Activated naive CD8-positive, alpha-beta T cell treated with anti-CD3 and anti-CD28 coated beads, Interleukin-2, amount 10 ng/mL, durations not matched to agents 7 days and 5 days (primary cell): Measurements from ENCODE around the gene CPED1. TPM values are rescaled to one million over a fixed set of nuclear protein-coding genes. Genes with fewer than 3 reads are reported as not detected.
"Not testable (repeated sequence)": the region's sequence is repeated elsewhere in the genome, so short reads cannot be mapped to it uniquely, and the experiment has no call there.

Source experiments
- ATAC-seq: fragments of 150-1000 bp; cut with Tn5 transposase; one replicate; pipeline ENCODE4 v1.10.0; 2021; ENCODE audit warnings: low read depth, moderate library complexity
- POLR2A ChIA-PET: fragments of 350-600 bp; sonication (Branson Sonifier 250); formaldehyde crosslinking; loops from one replicate; lab custom pipeline; 2021; ENCODE audit warnings: antibody characterized with exemption; lab: Charles Lee
- DNase-seq: peaks from one replicate; pipeline ENCODE4 v3.0.0; 2021
- H3K27ac Mint-ChIP-seq: one replicate; pipeline ENCODE4 v1.8.0; 2022; ENCODE audit warnings: mild to moderate bottlenecking, mixed read lengths
- H3K27me3 Mint-ChIP-seq: one replicate; pipeline ENCODE4 v1.8.0; 2022; ENCODE audit warnings: mild to moderate bottlenecking, moderate library complexity, mixed read lengths
- H3K36me3 Mint-ChIP-seq: one replicate; pipeline ENCODE4 v1.8.0; 2021; ENCODE audit warnings: mild to moderate bottlenecking, mixed read lengths
- H3K4me1 Mint-ChIP-seq: one replicate; pipeline ENCODE4 v1.8.0; 2021; ENCODE audit warnings: mixed read lengths
- H3K4me3 Mint-ChIP-seq: one replicate; pipeline ENCODE4 v1.8.0; 2022; ENCODE audit warnings: mild to moderate bottlenecking, moderate library complexity, mixed read lengths
- H3K9me3 Mint-ChIP-seq: one replicate; pipeline ENCODE4 v1.8.0; 2021; ENCODE audit warnings: mixed read lengths
- total RNA-seq, 2 experiments: library from RNA; stranded (reverse); gene quantifications; one replicate each; pipeline ENCODE4 v1.2.3, GENCODE V29; 2021

Gene CPED1
- total RNA-seq, 2 experiments from 2014 or later = not detected

- DNase-seq, H3K9me3 Mint-ChIP-seq, H3K27ac Mint-ChIP-seq, H3K36me3 Mint-ChIP-seq, ATAC-seq, H3K4me3 Mint-ChIP-seq, H3K4me1 Mint-ChIP-seq, POLR2A ChIA-PET: not testable (repeated sequence)
- peaks cover 13% of the 10 kb centered on the region for H3K27me3 Mint-ChIP-seq
Observed at GRCh38 chr7:121037329-121037728, 48.8 kb downstream of the CPED1 start.

- H3K9me3 Mint-ChIP-seq = no peaks in the 10 kb centered on the region
- no peak for DNase-seq
- H3K27ac Mint-ChIP-seq = no peak overlapping the region
- no peaks in the 10 kb centered on the region for H3K36me3 Mint-ChIP-seq
- no peak overlapping the region for H3K4me3 Mint-ChIP-seq
- H3K27me3 Mint-ChIP-seq = peaks cover 13% of the 10 kb centered on the region
- POLR2A ChIA-PET = no interaction called here
- ATAC-seq = no peak
- H3K4me1 Mint-ChIP-seq = peaks cover 3% of the 10 kb centered on the region
Observed at GRCh38 chr7:121037957-121038716, 49.6 kb downstream of the CPED1 start.

- no peak overlapping the region for H3K4me3 Mint-ChIP-seq
- no peak overlapping the region for H3K27ac Mint-ChIP-seq
- POLR2A ChIA-PET = no interaction called here
- peaks cover 3% of the 10 kb centered on the region for H3K4me1 Mint-ChIP-seq
- no peak for DNase-seq
- H3K27me3 Mint-ChIP-seq = peaks cover 13% of the 10 kb centered on the region
- no peak for ATAC-seq
- no peaks in the 10 kb centered on the region for H3K9me3 Mint-ChIP-seq
- H3K36me3 Mint-ChIP-seq = no peaks in the 10 kb centered on the region
Observed at GRCh38 chr7:121038717-121039509, 50.4 kb downstream of the CPED1 start.

GRCh38 chr7:121039510-121039822 lies 51.0 kb downstream of the CPED1 start:
- DNase-seq (no peak), ATAC-seq (no peak)
- Mint-ChIP-seq H3K9me3 (no peaks in the 10 kb centered on the region), H3K4me1 (peaks cover 3% of the 10 kb centered on the region), H3K27ac (no peak overlapping the region), H3K36me3 (no peaks in the 10 kb centered on the region), H3K4me3 (no peak overlapping the region), H3K27me3 (peaks cover 13% of the 10 kb centered on the region)
- POLR2A ChIA-PET = no interaction called here

- H3K27ac Mint-ChIP-seq = no peak overlapping the region
- ATAC-seq = no peak
- H3K27me3 Mint-ChIP-seq = peaks cover 13% of the 10 kb centered on the region
- peaks cover 3% of the 10 kb centered on the region for H3K4me1 Mint-ChIP-seq
- POLR2A ChIA-PET = no interaction called here
- DNase-seq = no peak
- no peaks in the 10 kb centered on the region for H3K9me3 Mint-ChIP-seq
- no peak overlapping the region for H3K4me3 Mint-ChIP-seq
- no peaks in the 10 kb centered on the region for H3K36me3 Mint-ChIP-seq
Observed at GRCh38 chr7:121039994-121040393, 51.5 kb downstream of the CPED1 start.

GRCh38 chr7:121041516-121042148 lies 53.1 kb downstream of the CPED1 start:
- no peak overlapping the region for H3K27ac Mint-ChIP-seq
- ATAC-seq (no peak), DNase-seq (no peak)
- no peaks in the 10 kb centered on the region for H3K9me3 Mint-ChIP-seq
- peaks cover 15% of the 10 kb centered on the region for H3K27me3 Mint-ChIP-seq
- H3K4me3 Mint-ChIP-seq = no peak overlapping the region
- no peaks in the 10 kb centered on the region for H3K36me3 Mint-ChIP-seq
- H3K4me1 Mint-ChIP-seq = peaks cover 3% of the 10 kb centered on the region
- POLR2A ChIA-PET = no interaction called here

GRCh38 chr7:121042195-121042594 lies 53.7 kb downstream of the CPED1 start:
- no peak for ATAC-seq
- H3K36me3 Mint-ChIP-seq = no peaks in the 10 kb centered on the region
- H3K4me1 Mint-ChIP-seq = peaks cover 3% of the 10 kb centered on the region
- no peak overlapping the region for H3K4me3 Mint-ChIP-seq
- POLR2A ChIA-PET = no interaction called here
- peaks cover 9% of the 10 kb centered on the region for H3K27me3 Mint-ChIP-seq
- H3K9me3 Mint-ChIP-seq = no peaks in the 10 kb centered on the region
- no peak overlapping the region for H3K27ac Mint-ChIP-seq
- DNase-seq = no peak

GRCh38 chr7:121042899-121043298 lies 54.4 kb downstream of the CPED1 start:
- Mint-ChIP-seq H3K36me3 (no peaks in the 10 kb centered on the region), H3K9me3 (no peaks in the 10 kb centered on the region), H3K4me1 (peaks cover 3% of the 10 kb centered on the region), H3K27me3 (peaks cover 6% of the 10 kb centered on the region), H3K4me3 (no peak overlapping the region), H3K27ac (no peak overlapping the region)
- ATAC-seq = no peak
- DNase-seq = no peak
- POLR2A ChIA-PET = no interaction called here

GRCh38 chr7:121043314-121044234 lies 55.1 kb downstream of the CPED1 start:
- Mint-ChIP-seq H3K4me3 (no peak overlapping the region), H3K36me3 (no peaks in the 10 kb centered on the region), H3K4me1 (peaks cover 3% of the 10 kb centered on the region), H3K27ac (no peak overlapping the region), H3K27me3 (peaks cover 6% of the 10 kb centered on the region), H3K9me3 (no peaks in the 10 kb centered on the region)
- no peak for ATAC-seq
- DNase-seq = no peak
- POLR2A ChIA-PET = no interaction called here

GRCh38 chr7:121045090-121045489 lies 56.6 kb downstream of the CPED1 start:
- POLR2A ChIA-PET = no interaction called here
- Mint-ChIP-seq H3K36me3 (no peaks in the 10 kb centered on the region), H3K27me3 (peaks cover 6% of the 10 kb centered on the region), H3K4me1 (peaks cover 3% of the 10 kb centered on the region), H3K4me3 (no peak overlapping the region), H3K9me3 (no peaks in the 10 kb centered on the region), H3K27ac (no peak overlapping the region)
- DNase-seq = no peak
- no peak for ATAC-seq

GRCh38 chr7:121046009-121046408 lies 57.5 kb downstream of the CPED1 start:
- Mint-ChIP-seq H3K27ac (no peak overlapping the region), H3K27me3 (peaks cover 6% of the 10 kb centered on the region), H3K4me3 (no peak overlapping the region), H3K9me3 (no peaks in the 10 kb centered on the region), H3K4me1 (peaks cover 3% of the 10 kb centered on the region), H3K36me3 (no peaks in the 10 kb centered on the region)
- DNase-seq (no peak), ATAC-seq (no peak)
- POLR2A ChIA-PET = no interaction called here

- H3K4me3 Mint-ChIP-seq = no peak overlapping the region
- no peaks in the 10 kb centered on the region for H3K36me3 Mint-ChIP-seq
- POLR2A ChIA-PET = no interaction called here
- H3K9me3 Mint-ChIP-seq = no peaks in the 10 kb centered on the region
- H3K27ac Mint-ChIP-seq = no peak overlapping the region
- H3K4me1 Mint-ChIP-seq = no peaks in the 10 kb centered on the region
- ATAC-seq (no peak), DNase-seq (no peak)
- H3K27me3 Mint-ChIP-seq = peaks cover 2% of the 10 kb centered on the region
Observed at GRCh38 chr7:121046893-121047468, 58.5 kb downstream of the CPED1 start.

- no peaks in the 10 kb centered on the region for H3K9me3 Mint-ChIP-seq
- no peaks in the 10 kb centered on the region for H3K36me3 Mint-ChIP-seq
- no peaks in the 10 kb centered on the region for H3K4me1 Mint-ChIP-seq
- H3K4me3 Mint-ChIP-seq = no peak overlapping the region
- H3K27ac Mint-ChIP-seq = no peak overlapping the region
- DNase-seq = no peak
- H3K27me3 Mint-ChIP-seq = peaks cover 6% of the 10 kb centered on the region
- POLR2A ChIA-PET = no interaction called here
- ATAC-seq = no peak
Observed at GRCh38 chr7:121048195-121048594, 59.7 kb downstream of the CPED1 start.
